Endothelial cell of umbilical vein (primary cell): ENCODE measurements around the gene CISH. TPM values are rescaled to one million over a fixed set of nuclear protein-coding genes. Genes with fewer than 3 reads are reported as not detected.

Experiments
- BruUV-seq: library from RNA; stranded (reverse); fragments of 400-500 nt; replicated peaks from 2 replicates; lab custom pipeline; 2021; lab: Mats Ljungman, UMichigan
- CTCF ChIA-PET: fragments of 300-600, 350-600 bp; sonication (Branson Sonifier 250); formaldehyde crosslinking; loops from one replicate; lab custom pipeline; 2021; ENCODE audit warnings: antibody characterized with exemption, inconsistent platforms; lab: Charles Lee
- POLR2A ChIA-PET: fragments of 300-600, 350-600 bp; sonication (Branson Sonifier 250); formaldehyde crosslinking; loops from one replicate; lab custom pipeline; 2021; ENCODE audit warnings: antibody characterized with exemption, inconsistent platforms; lab: Charles Lee
- DNase-seq: peaks from one replicate; pipeline ENCODE4 v3.0.0-alpha.2; 2011; ENCODE audit warnings: low read depth, low spot score
- FAIRE-seq: peaks from 2 replicates; lab custom pipeline; 2011; peaks lifted over from hg19 to GRCh38; lab: Jason Lieb, UNC
- H2AFZ ChIP-seq: 2 replicates; pipeline ENCODE4 v1.6.0; 2012; ENCODE audit warnings: low read depth, low read length, control low read depth, inconsistent platforms
- H3K27ac ChIP-seq: 2 replicates; pipeline ENCODE4 v1.5.1; 2011; ENCODE audit warnings: low read depth, mild to moderate bottlenecking, control low read depth, low read length, moderate library complexity; ENCODE audit not compliant: insufficient read depth
- H3K27me3 ChIP-seq, 2 experiments: 2 replicates each; pipeline versions ENCODE4 v1.6.0 to v1.6.1; 2011; ENCODE audit warnings: low read length in 2 of 2, mixed read lengths in 1 of 2; ENCODE audit not compliant: control insufficient read depth in 2 of 2, insufficient read depth in 2 of 2
- H3K36me3 ChIP-seq, 2 experiments: 2 replicates in 1 of 2; 3 replicates in 1 of 2; pipeline ENCODE4 v1.5.1; 2011; ENCODE audit warnings: low read length in 2 of 2, mild to moderate bottlenecking in 1 of 2, moderate library complexity in 1 of 2; ENCODE audit not compliant: control insufficient read depth in 2 of 2, insufficient read depth in 2 of 2; ENCODE audit errors: extremely low read depth in 1 of 2
- H3K4me1 ChIP-seq: 3 replicates; pipeline ENCODE4 v1.5.1; 2011; ENCODE audit warnings: mild to moderate bottlenecking, low read length; ENCODE audit not compliant: control insufficient read depth, insufficient read depth; ENCODE audit errors: extremely low read depth
- H3K4me2 ChIP-seq: 2 replicates; pipeline ENCODE4 v1.6.1; 2011; ENCODE audit warnings: low read length, control low read depth, mixed read lengths; ENCODE audit not compliant: insufficient read depth
- H3K4me3 ChIP-seq, 3 experiments: fragments of 200-600 bp in 1 of 3; sonication (generic), shearing (Covaris generic) in 1 of 3; replicated peaks in 1 of 3; 2 replicates each; pipeline ENCODE4 v1.5.1; 2011 to 2016; ENCODE audit warnings: control low read depth in 3 of 3, low read length in 3 of 3, mild to moderate bottlenecking in 2 of 3, inconsistent platforms in 1 of 3, low read depth in 1 of 3, moderate library complexity in 1 of 3; ENCODE audit not compliant: insufficient read depth in 1 of 3
- H3K79me2 ChIP-seq: 2 replicates; pipeline ENCODE4 v1.6.0; 2012; ENCODE audit warnings: low read length, inconsistent platforms; ENCODE audit not compliant: control insufficient read depth, insufficient read depth
- H3K9ac ChIP-seq: replicated peaks from 2 replicates; pipeline ENCODE3; 2011; ENCODE audit warnings: low read length, control low read depth; ENCODE audit not compliant: insufficient read depth; ENCODE audit errors: extremely low read depth
- H3K9me1 ChIP-seq: replicated peaks from 3 replicates; pipeline ENCODE4 v1.6.0; 2011; ENCODE audit warnings: mild to moderate bottlenecking, low read length; ENCODE audit not compliant: control insufficient read depth, insufficient read depth; ENCODE audit errors: extremely low read depth
- H3K9me3 ChIP-seq: replicated peaks from 2 replicates; pipeline ENCODE4 v1.5.1; 2012; ENCODE audit warnings: low read length, inconsistent platforms; ENCODE audit not compliant: control insufficient read depth, insufficient read depth
- H4K20me1 ChIP-seq: replicated peaks from 2 replicates; pipeline ENCODE3; 2011; ENCODE audit warnings: mild to moderate bottlenecking, low read length; ENCODE audit not compliant: control insufficient read depth, insufficient read depth; ENCODE audit errors: extremely low read depth
- FOS ChIP-seq: IDR thresholded peaks from 2 replicates; pipeline ENCODE4 v1.6.1; 2011; ENCODE audit warnings: mild to moderate bottlenecking, low read length, moderate library complexity, borderline replicate concordance; ENCODE audit not compliant: insufficient read depth
- dilution Hi-C: fragments of 300-500 bp; cut with MboI; formaldehyde crosslinking; loops from one replicate; pipeline ENCODE4 v1.15.0; 2019; ENCODE audit warnings: low sequenced_read_pairs; ENCODE audit not compliant: extremely low pct_ligation_motif_present
- intact Hi-C: fragments of 100-400 bp; cut with micrococcal nuclease; formaldehyde crosslinking; loops from one replicate; pipeline ENCODE4 v1.10.0; 2022
- polyA plus RNA-seq, 4 experiments: library from polyadenylated mRNA; depleted of rRNA in 3 of 4; stranded (reverse) in 3 of 4; unstranded in 1 of 4; fragments of >200 nt; gene quantifications; 2 replicates each; pipeline versions ENCODE4 v1.2.1 to v1.2.3, GENCODE V29; 2011 to 2012; ENCODE audit warnings: missing spikeins in 1 of 4
- total RNA-seq: library from RNA; stranded (reverse); gene quantifications from 2 replicates; pipeline ENCODE4 v1.2.3, GENCODE V29; 2021
- TF ChIP-seq, protein P1 (sequence below), 2 donors: IDR thresholded peaks; 1 replicate in 1 of 2; 2 replicates in 1 of 2; pipeline ENCODE4 v1.5.1; 2011; ENCODE audit warnings: low read length in 2 of 2, mild to moderate bottlenecking in 2 of 2, moderate library complexity in 2 of 2, control low read depth in 1 of 2, inconsistent platforms in 1 of 2, low read depth in 1 of 2; ENCODE audit not compliant: insufficient read depth in 1 of 2; ENCODE audit errors: extremely low read depth in 1 of 2

CISH gene
- total and polyA plus RNA-seq, 2 donors (not counting 3 experiments of a cell fraction or from before 2014, with no cell fraction given): 2.2 to 4.1 TPM

DNA sequence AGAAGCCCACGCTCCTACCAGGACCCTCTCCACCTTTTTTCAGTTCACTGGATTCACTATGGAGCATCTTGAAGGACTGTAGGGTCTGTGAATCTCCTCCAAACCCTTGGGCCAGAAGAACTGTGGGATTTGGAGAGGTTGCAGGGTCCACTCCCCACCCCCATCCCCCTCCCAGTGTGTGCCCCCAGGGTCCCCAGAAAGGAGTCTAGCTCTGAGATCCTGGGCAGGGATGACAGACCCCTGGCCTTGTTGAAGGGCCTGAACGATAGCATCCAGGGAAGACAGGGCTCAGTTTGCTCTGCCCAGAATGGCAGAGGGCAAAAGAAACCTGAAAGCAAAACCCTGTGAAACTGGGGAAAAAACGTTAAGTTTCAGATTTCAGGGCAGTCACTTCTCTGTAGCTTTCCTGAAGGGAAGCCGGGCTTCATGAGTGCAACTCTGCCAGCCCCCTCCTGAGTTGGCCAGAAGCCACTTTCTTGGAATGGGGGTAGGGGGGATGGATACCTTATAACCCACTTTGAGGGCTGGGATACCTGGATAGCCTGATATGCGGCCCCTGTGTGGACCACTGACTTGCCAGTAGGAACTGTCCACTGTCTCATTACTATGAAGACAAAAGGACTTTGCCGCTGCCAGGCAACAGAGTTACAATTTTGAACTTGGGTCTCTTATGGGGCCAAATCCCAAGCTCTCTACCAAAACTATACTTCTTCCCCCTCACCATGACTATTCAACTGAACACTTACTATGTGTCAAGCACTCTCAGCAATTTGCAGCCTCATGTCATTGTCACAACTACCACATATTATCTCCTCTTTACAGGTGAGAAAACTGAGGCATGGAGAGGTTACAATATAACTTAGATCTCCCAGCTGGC is 1.6 kb upstream of the CISH start:
- Histone ChIP-seq H3K79me2 (no peaks in the 10 kb centered on the region), H3K4me1 (peaks cover 30% of the 10 kb centered on the region), H4K20me1 (no peaks in the 10 kb centered on the region), H3K27ac (no peak overlapping the region), H3K36me3 (no peaks in the 10 kb centered on the region), H3K27me3 (no peaks in the 10 kb centered on the region), H3K4me3 (no peak overlapping the region), H3K9ac (no peak overlapping the region), H3K4me2 (no peak overlapping the region), H2AFZ (no peak overlapping the region), H3K9me1 (no peaks in the 10 kb centered on the region), H3K9me3 (no peaks in the 10 kb centered on the region)
- no TSS peak for BruUV-seq
- FAIRE-seq: no peak
- CTCF ChIA-PET: interaction anchor here (0.9 to 4.9 kb wide), 10 partner anchors 22 to 776 kb away, joined by 3 to 105 read pairs (median 4); partner anchors contain the start of gene HEMK1
- DNase-seq: no peak
- intact Hi-C loops (loop anchor here (1.0 to 10.0 kb wide), 3 partner anchors 266 to 1062 kb away; partner anchors contain the start of genes DCAF1 and TEX264), dilution Hi-C loops (no loop called here)
- POLR2A ChIA-PET: no interaction called here
- TF ChIP-seq FOS: no peak
- TF ChIP-seq, protein P1, sequence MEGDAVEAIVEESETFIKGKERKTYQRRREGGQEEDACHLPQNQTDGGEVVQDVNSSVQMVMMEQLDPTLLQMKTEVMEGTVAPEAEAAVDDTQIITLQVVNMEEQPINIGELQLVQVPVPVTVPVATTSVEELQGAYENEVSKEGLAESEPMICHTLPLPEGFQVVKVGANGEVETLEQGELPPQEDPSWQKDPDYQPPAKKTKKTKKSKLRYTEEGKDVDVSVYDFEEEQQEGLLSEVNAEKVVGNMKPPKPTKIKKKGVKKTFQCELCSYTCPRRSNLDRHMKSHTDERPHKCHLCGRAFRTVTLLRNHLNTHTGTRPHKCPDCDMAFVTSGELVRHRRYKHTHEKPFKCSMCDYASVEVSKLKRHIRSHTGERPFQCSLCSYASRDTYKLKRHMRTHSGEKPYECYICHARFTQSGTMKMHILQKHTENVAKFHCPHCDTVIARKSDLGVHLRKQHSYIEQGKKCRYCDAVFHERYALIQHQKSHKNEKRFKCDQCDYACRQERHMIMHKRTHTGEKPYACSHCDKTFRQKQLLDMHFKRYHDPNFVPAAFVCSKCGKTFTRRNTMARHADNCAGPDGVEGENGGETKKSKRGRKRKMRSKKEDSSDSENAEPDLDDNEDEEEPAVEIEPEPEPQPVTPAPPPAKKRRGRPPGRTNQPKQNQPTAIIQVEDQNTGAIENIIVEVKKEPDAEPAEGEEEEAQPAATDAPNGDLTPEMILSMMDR (IDR thresholded peaks at IDR 0.05; ENCODE audit: extremely low read depth in 1 of 2, insufficient read depth in 1 of 2, low read depth in 1 of 2, low read length in 2 of 2): no peak
